ENCODE results near the gene PCNX2. TPM values are rescaled to one million over a fixed set of nuclear protein-coding genes. Genes with fewer than 3 reads are reported as not detected.

Gene PCNX2
- total RNA-seq: 22.1 and 24.4 TPM in 2 replicates

GRCh38 chr1:233295237-233295974 is at the start of gene PCNX2:
TSS of gene PCNX2 (minus strand) at chr1:233295725. CDS start at chr1:233295478, 247 bp downstream.
- intact Hi-C loops (cut with micrococcal nuclease): loop anchor here (1.0 to 10.0 kb wide), 5 partner anchors 9 to 661 kb away; partner anchors contain the start of genes MAP3K21 and SIPA1L2

- intact Hi-C loops (cut with micrococcal nuclease): no loop called here
These were observed 47.7 kb upstream of the PCNX2 start for GRCh38 chr1:233343262-233343661.

- intact Hi-C loops (cut with micrococcal nuclease): no loop called here
These were observed 46.6 kb upstream of the PCNX2 start for GRCh38 chr1:233342086-233342485.

GRCh38 chr1:233340966-233341516 is 45.5 kb upstream of the PCNX2 start:
- intact Hi-C loops (cut with micrococcal nuclease): no loop called here

DNA sequence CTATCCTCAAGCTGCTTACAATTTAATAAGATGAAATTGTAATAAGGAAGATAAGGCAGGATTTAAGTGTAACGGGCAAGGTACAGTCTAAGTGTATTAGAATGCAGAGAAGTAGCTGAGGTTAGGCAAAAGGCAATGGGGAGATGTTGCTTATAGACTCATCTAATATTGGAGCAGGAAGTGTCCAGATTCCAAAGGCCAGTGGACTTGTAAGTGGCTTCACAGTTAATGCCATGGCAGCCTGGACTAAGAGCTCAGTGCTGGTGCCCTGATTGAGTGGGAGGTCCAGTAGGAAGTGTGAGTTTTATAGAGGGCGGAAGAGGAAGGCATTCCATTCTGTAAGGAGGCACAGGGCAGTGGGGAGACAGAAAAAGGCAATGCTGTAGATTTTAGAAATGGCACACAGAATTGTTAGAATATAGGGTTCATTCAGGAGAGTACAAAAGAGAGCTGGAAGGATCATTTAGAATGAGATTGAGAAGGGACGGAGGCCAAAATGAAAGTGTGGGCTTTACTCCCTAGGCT is 44.6 kb upstream of the PCNX2 start:
- intact Hi-C loops (cut with micrococcal nuclease): no loop called here

DNA sequence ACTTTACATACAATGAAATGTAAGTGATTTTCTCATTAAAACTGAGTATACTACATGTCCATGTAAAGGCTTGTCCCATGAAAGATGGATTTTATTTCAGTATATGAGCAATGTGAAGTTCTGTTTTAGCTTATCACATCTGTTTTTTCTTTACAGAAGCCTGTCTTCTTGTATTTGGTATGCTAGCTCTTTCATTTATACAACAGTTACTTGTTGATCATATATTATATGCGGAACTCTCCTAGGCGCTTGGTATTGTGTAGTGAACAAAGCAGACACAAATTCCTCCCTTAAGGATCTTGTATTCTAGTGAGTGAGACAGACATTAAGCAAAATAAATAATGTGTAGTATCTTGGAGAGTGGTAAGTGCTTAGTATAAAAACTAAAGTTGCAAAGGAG is 42.6 kb upstream of the PCNX2 start:
- intact Hi-C loops (cut with micrococcal nuclease): no loop called here

DNA sequence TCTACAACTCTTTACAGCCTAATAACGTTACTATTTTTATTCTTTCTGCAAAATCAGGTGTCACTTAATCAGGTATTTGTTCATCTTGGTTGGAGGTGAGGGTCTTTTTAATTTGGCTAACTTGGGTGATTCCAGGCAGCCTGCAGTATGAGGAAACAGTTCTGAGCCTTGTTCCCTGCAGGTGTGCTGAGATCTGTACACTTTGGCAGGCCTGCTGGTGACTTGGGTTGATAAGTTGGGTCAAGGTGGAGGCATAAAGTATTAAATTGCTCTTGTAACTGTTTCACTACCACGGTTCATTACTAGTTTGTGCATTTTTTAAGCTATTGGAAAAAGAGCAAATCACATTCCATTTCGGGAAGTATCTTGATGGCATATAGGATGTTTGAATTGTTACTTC is 42.0 kb upstream of the PCNX2 start:
- intact Hi-C loops (cut with micrococcal nuclease): no loop called here

DNA sequence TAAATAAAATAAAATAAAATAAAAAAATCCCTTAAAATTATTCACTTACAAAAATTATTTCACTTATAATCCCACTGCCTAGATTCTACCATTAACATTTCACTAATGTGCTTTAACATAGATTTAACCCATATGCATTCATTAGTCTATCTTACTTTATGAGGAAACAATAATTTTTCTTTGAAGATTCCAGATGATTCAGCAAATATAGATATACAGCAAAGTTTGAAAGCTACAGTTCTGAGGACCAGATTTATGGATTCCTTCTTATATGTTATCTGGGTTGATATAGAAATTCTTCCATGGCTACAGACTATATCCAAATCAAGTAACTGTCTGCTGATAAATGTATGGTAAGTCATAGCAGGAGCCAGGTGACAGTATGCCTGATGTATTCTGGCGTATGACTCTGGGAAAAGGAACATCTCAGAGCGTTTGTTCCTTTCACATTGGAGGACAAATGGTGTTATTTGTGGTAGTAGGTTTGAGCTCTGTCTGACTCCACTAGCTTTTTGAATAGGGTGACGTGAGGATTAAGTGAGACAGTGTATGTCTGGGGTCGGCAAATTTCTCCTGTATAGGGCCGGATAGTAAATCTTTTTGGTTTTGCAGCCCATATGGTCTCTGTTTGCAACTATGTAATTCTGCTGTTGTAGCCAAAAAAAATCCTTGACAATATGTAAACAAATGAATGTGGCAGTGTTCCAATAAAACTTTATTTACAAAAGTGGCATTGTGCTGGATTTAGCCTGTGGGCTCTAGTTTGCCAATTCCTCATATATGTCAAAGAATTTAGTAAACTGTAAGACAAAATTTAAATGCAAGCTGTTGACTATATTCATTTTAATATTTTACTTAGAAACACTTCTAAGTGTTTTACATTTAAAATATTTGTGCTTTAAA is 41.3 kb upstream of the PCNX2 start:
- intact Hi-C loops (cut with micrococcal nuclease): no loop called here

DNA sequence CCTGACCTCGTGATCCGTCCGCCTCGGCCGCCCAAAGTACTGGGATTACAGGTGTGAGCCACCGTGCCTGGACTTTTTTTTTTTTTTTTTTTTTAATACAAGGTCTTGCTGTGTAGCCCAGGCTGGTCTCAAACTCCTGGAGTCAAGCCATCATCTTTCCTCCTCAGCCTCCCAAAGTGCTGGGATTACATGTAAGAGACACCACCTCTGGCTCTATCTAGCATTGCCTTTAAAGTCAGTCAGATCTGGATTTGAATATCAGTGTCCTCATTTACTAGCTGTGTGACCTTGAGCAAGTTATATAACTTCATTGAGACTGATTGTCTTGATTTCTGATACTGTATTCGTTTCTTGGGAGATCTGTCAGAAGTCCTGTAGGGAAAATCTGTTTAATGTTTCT is 38.6 kb upstream of the PCNX2 start:
- intact Hi-C loops (cut with micrococcal nuclease): no loop called here

DNA sequence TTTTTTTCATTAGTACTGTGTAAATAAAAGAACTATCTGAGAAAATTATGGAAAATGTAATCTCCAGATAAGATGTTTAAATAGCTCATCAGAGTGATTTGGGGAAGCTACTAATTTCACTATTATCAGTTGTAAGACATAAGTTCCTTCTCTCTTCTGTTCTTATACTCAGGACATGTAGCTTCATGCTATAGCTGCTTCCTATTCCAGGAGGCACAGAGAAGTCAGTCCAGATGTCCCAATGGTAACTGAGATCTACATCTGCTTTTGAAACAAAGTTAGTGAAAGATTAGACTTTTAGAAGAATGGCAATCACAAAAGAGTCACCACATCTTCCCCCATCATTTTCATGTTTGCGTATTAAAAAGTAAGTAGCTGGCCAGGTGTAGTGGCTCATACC is 37.6 kb upstream of the PCNX2 start:
- intact Hi-C loops (cut with micrococcal nuclease): no loop called here

- intact Hi-C loops (cut with micrococcal nuclease): no loop called here
These were observed 36.4 kb upstream of the PCNX2 start for GRCh38 chr1:233331676-233332519.

DNA sequence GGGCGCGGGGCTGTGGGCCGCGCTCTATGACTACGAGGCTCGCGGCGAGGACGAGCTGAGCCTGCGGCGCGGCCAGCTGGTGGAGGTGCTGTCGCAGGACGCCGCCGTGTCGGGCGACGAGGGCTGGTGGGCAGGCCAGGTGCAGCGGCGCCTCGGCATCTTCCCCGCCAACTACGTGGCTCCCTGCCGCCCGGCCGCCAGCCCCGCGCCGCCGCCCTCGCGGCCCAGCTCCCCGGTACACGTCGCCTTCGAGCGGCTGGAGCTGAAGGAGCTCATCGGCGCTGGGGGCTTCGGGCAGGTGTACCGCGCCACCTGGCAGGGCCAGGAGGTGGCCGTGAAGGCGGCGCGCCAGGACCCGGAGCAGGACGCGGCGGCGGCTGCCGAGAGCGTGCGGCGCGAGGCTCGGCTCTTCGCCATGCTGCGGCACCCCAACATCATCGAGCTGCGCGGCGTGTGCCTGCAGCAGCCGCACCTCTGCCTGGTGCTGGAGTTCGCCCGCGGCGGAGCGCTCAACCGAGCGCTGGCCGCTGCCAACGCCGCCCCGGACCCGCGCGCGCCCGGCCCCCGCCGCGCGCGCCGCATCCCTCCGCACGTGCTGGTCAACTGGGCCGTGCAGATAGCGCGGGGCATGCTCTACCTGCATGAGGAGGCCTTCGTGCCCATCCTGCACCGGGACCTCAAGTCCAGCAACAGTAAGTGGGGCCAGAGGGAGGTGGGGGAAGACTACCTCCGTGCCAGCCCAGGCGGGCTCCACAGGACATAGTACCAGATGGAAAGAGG is 32.8 kb upstream of the PCNX2 start:
- intact Hi-C loops (cut with micrococcal nuclease): no loop called here

DNA sequence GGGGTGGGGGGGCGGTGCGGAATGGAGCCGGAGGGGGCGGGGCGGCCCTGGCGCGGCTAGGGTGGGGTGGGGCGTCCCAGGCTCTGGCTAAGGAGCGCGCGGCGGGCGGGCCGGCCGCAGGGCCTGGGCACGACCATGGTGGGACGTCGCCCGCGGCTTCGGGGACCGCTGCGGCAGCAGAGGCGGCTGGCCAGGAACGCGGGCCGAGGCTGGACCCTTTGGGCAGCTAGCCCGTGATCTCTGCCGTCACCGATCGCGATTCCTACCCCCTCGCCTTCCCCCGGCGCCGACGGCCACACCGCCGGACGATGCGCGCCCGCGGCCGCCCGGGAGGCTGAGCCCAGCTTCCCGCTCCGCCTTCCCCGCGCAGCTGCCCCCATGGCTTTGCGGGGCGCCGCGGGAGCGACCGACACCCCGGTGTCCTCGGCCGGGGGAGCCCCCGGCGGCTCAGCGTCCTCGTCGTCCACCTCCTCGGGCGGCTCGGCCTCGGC is 32.2 kb upstream of the PCNX2 start, which contains the start of gene MAP3K21:
Gene MAP3K21, plus strand, starts transcription at position 74 of the 491 bp plus-strand sequence. Its CDS starts 305 bp downstream, at position 379.
- intact Hi-C loops (cut with micrococcal nuclease): loop anchor here (1.0 kb wide), 1 partner anchor 32 kb away; the partner anchor contains the start of gene PCNX2

GRCh38 chr1:233326811-233327650 is 31.5 kb upstream of the PCNX2 start:
- intact Hi-C loops (cut with micrococcal nuclease): loop anchor here (1.0 kb wide), 1 partner anchor 32 kb away; the partner anchor contains the start of gene PCNX2

- intact Hi-C loops (cut with micrococcal nuclease): no loop called here
These were observed 30.8 kb upstream of the PCNX2 start for GRCh38 chr1:233326319-233326718.

- intact Hi-C loops (cut with micrococcal nuclease): no loop called here
These were observed 28.2 kb upstream of the PCNX2 start for GRCh38 chr1:233323718-233324117.

DNA sequence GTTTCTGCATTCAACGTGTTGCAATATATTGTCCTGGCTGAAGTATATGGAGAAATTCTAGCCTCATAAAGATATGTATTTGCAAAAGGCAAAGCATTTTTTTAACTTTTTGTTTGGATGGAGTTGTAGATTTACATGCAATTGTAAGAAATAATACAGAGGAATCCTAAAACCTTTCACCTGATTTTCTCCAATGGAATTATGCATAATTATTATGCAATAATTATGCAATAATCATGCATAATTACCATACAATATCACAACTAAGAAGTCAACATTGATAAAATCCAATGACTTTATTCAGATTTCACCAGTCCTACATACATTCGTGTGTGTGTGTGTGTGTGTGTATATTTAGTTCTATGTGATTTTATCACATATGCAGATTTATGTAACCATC is 24.5 kb upstream of the PCNX2 start:
- intact Hi-C loops (cut with micrococcal nuclease): no loop called here

DNA sequence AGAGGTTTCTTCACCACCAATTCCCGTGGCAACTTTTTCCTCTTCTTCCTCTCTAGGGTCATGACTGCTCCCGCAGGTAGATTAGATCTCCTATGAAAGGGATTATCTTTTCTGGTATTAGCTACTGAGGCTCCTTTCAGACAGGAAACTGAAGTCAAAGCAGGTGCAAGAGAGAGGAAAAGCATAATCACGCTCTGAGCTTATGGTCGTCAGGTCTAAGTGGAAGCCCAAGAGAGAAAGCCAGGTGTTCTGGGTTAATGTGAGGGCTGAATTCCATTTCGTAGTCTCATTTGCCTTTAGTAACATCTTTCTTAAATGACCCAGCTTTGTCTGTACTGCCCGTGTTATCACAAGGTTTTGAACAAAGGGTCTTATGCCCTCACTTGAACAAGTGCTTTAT is 23.7 kb upstream of the PCNX2 start:
- intact Hi-C loops (cut with micrococcal nuclease): no loop called here

DNA sequence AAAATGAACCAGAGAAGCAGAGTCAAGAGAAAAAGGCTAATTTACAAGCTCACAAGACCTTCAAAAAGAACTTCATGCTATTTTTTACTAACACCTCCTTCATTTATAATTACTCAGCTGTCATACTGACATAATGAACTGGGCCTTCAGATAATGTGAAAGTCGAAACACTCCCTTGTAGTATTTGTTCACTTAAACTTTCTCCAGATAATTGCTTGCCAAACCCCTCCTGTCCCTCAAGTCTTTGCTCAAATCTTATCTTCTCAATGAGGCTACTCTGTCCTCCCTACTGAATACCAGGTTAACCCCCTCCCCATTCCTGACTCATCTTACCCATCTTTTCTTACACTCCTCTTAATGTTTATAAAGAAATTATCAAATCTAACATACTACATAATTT is 20.9 kb upstream of the PCNX2 start:
- intact Hi-C loops (cut with micrococcal nuclease): no loop called here

Data from T-helper 2 cell treated with Interferon-gamma antibody and Interleukin-4, amounts not matched to agents 100 ng/mL and 5 ng/mL, for 36 hours (primary cell).